NCI-H2107 treated with DMSO at 0.1 percent for 48 hours (cell line): ENCODE results near the gene ZIM2.

Experiments
- DNase-seq: peaks from one replicate; lab custom pipeline; 2025; ENCODE audit not compliant: unreplicated experiment; lab: John Stamatoyannopoulos, UW

ZIM2 gene

DNA sequence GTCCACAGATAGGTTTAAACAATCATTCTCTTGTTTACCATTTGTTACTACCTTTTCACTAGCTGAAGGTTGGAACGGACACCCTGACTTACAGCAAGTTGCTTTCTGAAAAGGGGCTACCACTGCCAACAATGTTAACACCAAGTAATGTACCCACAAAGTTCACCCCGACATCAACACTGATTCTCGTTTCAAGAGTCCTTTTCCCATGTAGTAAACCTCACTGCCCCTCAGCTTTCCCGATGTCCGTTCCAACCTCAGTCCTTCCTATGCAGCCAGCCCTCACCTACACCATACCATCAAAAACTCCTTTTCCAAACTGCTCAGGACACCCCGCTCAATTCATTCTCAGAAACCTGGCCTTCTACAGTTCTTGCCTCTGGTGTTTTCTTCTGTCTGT, 29.0 kb downstream of the ZIM2 start:
- no peak for DNase-seq

- DNase-seq: no peak
Observed at GRCh38 chr19:56810260-56810659, 30.3 kb downstream of the ZIM2 start.

DNA sequence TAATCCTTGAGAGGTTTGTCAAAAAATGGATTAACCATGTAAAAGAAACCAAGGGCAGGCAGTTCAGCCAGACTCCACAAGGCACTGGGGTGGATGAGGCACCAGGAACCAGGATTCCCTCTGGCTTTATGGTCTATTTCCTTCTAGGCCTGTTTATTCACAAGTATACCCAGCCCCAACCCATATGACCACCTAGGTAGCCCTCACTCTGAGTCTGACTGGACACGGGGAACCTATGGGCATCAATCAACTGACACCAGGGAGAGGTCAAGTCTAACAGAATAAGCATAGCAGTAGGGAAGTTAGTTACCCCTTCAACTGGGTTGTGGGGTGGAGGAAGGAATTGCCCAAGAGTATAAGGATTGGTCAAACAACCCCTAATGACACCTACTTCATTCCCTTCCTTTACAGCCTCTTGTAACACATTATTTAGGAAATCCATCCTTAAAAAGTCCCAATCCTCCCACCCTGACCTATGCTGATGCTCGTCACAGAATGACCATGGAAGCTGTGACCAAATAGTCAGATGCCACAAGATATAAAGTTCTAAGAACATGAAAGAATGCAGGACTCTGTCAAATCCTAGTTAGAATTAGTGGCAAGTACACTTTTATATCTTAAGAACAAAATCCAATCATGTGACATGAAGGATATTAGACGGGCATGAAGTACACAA, 31.7 kb downstream of the ZIM2 start:
- no peak for DNase-seq

DNA sequence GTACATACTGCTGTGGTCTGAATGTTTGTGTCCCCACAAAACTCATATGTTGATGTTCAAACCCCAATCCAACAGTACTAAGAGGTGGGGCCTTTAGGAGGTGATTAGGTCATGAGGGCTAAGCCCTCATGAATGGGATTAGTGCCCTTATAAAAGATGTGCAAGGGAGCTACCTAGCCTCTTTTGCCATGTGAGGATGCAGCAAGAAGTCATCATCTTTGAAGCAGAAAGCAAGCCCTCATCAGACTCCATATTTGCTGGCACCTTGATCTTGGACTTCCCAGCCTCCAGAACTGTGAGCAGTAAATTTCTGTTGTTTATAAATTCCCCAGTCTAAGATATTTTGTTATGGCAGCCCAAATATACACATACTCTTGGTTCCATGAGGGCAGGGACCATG, 33.9 kb downstream of the ZIM2 start:
- no peak for DNase-seq

- no peak for DNase-seq
Observed at GRCh38 chr19:56778351-56778750, 62.2 kb downstream of the ZIM2 start.

DNA sequence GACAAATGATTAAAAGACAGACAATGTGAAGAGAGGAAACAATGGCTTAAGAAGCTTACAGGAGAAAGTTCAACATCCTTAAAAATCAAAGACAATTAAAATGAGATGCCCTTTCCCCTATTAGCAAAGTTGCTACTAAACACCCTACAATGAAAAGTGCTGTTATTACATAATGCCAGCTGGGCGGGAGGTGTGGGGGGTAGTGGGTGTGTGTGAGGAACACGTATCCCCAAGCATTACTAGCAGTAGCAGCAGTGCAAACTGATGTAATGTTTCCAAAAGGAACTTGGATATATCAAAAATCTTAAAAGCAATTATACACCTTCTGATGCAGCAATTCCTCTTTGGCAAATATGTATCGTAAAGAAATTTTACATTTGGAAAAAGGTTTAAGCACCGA, 70.9 kb downstream of the ZIM2 start:
- no peak for DNase-seq

GRCh38 chr19:56765137-56765536, 75.4 kb downstream of the ZIM2 start:
- no peak for DNase-seq

- no peak for DNase-seq
Observed at GRCh38 chr19:56764196-56764695, 76.3 kb downstream of the ZIM2 start.

DNA sequence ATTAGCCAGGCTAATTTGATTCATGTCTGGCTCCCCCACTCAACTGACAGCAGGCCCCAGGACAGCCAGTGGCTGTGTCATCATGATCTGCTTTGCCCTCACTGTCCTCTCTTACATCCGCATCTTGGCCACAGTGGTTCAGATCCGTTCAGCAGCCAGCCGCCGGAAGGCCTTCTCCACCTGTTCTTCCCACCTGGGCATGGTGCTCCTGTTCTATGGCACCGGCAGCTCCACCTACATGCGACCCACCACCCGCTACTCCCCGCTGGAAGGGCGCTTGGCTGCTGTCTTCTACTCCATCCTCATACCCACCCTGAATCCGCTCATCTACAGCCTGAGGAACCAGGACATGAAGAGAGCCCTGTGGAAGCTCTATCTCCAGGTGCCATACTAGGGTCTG, 79.7 kb downstream of the ZIM2 start:
- DNase-seq: no peak

GRCh38 chr19:56759531-56759930, 81.0 kb downstream of the ZIM2 start:
- DNase-seq: no peak

DNA sequence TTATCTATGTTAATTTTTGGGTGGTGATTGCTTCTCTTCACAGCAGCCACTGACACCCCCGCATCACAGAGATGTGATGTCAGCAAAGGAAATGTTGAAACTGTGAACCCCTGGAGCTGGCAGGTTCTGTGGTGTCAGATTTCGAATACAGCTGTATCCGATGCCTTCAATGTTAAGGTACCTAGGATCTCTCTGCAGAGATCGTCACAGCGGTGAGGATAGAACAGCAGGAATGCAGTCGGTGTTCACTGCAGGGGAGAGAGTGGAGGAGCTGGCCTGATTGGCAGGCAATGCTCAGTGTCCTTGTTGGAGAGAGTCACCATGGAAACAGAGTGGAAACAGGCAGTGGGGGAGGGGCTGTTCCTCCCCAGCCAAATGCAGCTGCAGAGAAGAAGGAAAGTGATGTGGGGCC, 89.4 kb downstream of the ZIM2 start:
- no peak for DNase-seq

DNA sequence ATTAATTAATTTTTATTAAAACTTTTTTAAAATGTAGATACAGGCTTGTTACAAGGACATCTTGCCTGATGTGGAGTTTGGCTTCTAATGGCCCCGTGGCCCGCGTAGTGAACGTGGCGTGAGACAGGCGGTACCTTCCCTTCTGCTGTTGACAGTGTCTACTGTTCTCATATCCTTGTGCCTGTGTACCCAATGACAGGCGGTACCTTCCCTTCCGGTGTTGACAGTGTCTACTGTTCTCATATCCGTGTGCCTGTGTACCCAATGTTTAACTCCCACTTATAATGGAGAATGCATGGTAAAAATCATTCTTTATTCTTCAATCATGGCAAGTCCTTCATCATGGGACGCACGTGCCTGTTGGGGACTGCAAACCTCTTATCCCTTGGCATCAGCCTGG, 89.9 kb downstream of the ZIM2 start:
- DNase-seq: no peak

DNA sequence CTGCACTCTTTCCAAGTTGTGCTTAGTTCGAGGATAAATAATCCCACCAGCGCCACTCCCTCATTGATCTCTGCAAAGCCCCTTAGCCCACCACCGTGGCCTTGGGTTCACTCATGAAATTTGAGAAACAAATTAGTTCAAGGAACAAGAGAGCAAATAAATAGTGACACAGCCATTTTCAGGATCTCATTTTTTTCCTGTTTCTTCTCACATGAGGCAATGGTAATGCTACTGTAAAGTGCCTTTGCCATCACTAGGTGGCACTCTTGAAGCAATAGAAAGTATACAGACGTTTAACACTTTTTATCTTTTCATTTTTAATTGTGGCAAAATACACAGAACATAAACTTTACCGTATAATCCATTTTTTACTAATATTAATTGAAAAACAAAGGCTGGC, 92.1 kb downstream of the ZIM2 start:
- no peak for DNase-seq

DNA sequence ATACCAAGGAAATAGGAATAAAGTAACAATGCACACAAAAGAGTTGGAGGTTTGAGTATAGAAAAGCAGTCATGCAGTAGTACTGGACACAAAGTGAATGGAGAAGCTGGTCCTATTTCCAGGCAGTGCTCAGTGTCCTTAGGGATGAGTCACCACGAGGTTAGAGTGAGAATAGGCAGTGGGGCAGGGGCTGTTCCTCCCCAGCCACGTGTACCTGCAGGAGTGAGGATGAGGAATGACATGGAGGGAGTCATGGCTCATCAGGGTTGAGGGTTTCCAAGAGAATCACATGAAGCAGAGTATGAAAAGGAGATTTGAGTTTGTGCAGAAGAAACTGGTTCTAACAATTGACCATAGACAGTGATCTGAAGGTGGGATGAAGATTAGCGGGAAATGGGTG, 94.2 kb downstream of the ZIM2 start:
- no peak for DNase-seq

GRCh38 chr19:56740501-56740900, 100.0 kb downstream of the ZIM2 start:
- DNase-seq: no peak

GRCh38 chr19:56736571-56736970, 104.0 kb downstream of the ZIM2 start:
- no peak for DNase-seq

GRCh38 chr19:56732976-56733375, 107.5 kb downstream of the ZIM2 start:
- no peak for DNase-seq

- no peak for DNase-seq
Observed at GRCh38 chr19:56727677-56728076, 112.8 kb downstream of the ZIM2 start.

GRCh38 chr19:56725829-56726424, 114.6 kb downstream of the ZIM2 start:
- no peak for DNase-seq
